Neural progenitor cell (in vitro differentiated cells): Measurements from ENCODE around the gene IPCEF1. TPM values are rescaled to one million over a fixed set of nuclear protein-coding genes. Genes with fewer than 3 reads are reported as not detected.

Source experiments
- DNase-seq: peaks from one replicate; pipeline ENCODE4 v3.0.0-alpha.2; 2016; ENCODE audit warnings: low spot score
- H2AFZ ChIP-seq: fragments of 200-600 bp; sonication (generic); replicated peaks from 2 replicates; pipeline ENCODE4 v1.6.1; 2016; ENCODE audit warnings: antibody characterized with exemption
- H3F3A ChIP-seq: fragments of 200-600 bp; sonication (generic); 2 replicates; pipeline ENCODE4 v1.6.1; 2016; ENCODE audit warnings: antibody characterized with exemption, low read depth
- H3K27ac ChIP-seq: fragments of 200-600 bp; sonication (generic); 2 replicates; pipeline ENCODE4 v1.5.1; 2016; ENCODE audit warnings: mild to moderate bottlenecking
- H3K27me3 ChIP-seq: fragments of 200-600 bp; sonication (generic); 2 replicates; pipeline ENCODE4 v1.6.1; 2016; ENCODE audit warnings: mild to moderate bottlenecking, moderate library complexity
- H3K36me3 ChIP-seq: fragments of 200-600 bp; sonication (generic); 2 replicates; pipeline ENCODE4 v1.5.1; 2016
- H3K4me1 ChIP-seq: fragments of 200-600 bp; sonication (generic); 2 replicates; pipeline ENCODE4 v1.6.1; 2016; ENCODE audit warnings: mixed run types
- H3K4me2 ChIP-seq: fragments of 200-600 bp; sonication (generic); 2 replicates; pipeline ENCODE4 v1.6.1; 2016
- H3K4me3 ChIP-seq: fragments of 200-600 bp; sonication (generic); 2 replicates; pipeline ENCODE4 v1.5.1; 2016
- H3K79me2 ChIP-seq: fragments of 200-600 bp; sonication (generic); 2 replicates; pipeline ENCODE4 v1.6.1; 2016; ENCODE audit warnings: low read depth
- H3K9ac ChIP-seq: fragments of 200-600 bp; sonication (generic); 2 replicates; pipeline ENCODE4 v1.6.1; 2016
- H3K9me3 ChIP-seq: fragments of 200-600 bp; sonication (generic); 2 replicates; pipeline ENCODE4 v1.5.1; 2016; ENCODE audit warnings: low read depth
- H4K20me1 ChIP-seq: fragments of 200-600 bp; sonication (generic); 2 replicates; pipeline ENCODE4 v1.6.1; 2016; ENCODE audit warnings: low read depth
- H3K27ac Mint-ChIP-seq: 3 replicates; pipeline ENCODE4 v1.8.0; 2021; ENCODE audit warnings: mixed read lengths
- H3K27me3 Mint-ChIP-seq: 2 replicates; pipeline ENCODE4 v1.8.0; 2022; ENCODE audit warnings: low read depth, mild to moderate bottlenecking, inconsistent platforms, moderate library complexity, mixed read lengths; ENCODE audit not compliant: insufficient read depth
- H3K36me3 Mint-ChIP-seq: 3 replicates; pipeline ENCODE4 v1.8.0; 2021; ENCODE audit warnings: mixed read lengths
- H3K4me1 Mint-ChIP-seq: 3 replicates; pipeline ENCODE4 v1.8.0; 2021; ENCODE audit warnings: mixed read lengths
- H3K4me3 Mint-ChIP-seq: 3 replicates; pipeline ENCODE4 v1.8.0; 2021; ENCODE audit warnings: mild to moderate bottlenecking, moderate library complexity, mixed read lengths
- H3K9me3 Mint-ChIP-seq: 3 replicates; pipeline ENCODE4 v1.8.0; 2020; ENCODE audit warnings: mixed read lengths
- EZH2 ChIP-seq: fragments of 200-600 bp; sonication (generic); IDR thresholded peaks from 2 replicates; pipeline ENCODE4 v1.6.1; 2017; ENCODE audit warnings: antibody characterized with exemption, mild to moderate bottlenecking, moderate library complexity
- EZH2phosphoT487 ChIP-seq: fragments of 200-600 bp; sonication (generic); IDR thresholded peaks from 2 replicates; pipeline ENCODE4 v1.6.1; 2017; ENCODE audit warnings: antibody characterized with exemption
- total RNA-seq: library from RNA; depleted of rRNA; stranded (reverse); fragments of >200 nt; gene quantifications from 2 replicates; pipeline ENCODE4 v1.2.3, GENCODE V29; 2015; ENCODE audit warnings: low replicate concordance
- TF ChIP-seq, protein P1 (sequence below): fragments of 200-600 bp; sonication (generic); IDR thresholded peaks from 2 replicates; pipeline ENCODE4 v1.5.1; 2017; ENCODE audit warnings: antibody characterized with exemption, mild to moderate bottlenecking

The IPCEF1 gene
- total RNA-seq, 1 donor from 2014 or later: 0.13 TPM

DNA sequence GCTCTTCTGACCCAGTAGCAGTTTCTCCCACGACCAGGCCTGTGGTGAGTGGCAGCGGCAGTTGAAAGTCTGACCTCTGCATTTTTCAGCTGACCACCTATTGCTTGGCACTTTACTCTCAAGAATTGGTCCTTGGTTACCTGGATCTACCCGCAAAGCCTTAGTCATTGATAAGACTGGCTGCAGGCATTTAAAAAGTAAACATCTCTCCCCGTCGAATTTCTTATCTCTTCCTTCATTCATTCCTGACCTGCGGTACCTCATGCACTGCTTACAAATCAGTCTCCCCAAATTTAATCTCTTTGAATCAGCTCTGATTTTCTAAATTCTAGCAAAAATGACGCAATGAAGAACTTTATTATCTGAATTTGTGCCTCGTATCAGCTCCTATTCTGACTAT lies 26.1 kb upstream of the IPCEF1 start:
- Mint-ChIP-seq H3K27me3 (peaks cover 4% of the 10 kb centered on the region), H3K4me3 (no peak overlapping the region), H3K9me3 (no peaks in the 10 kb centered on the region), H3K27ac (no peak overlapping the region), H3K4me1 (peaks cover 2% of the 10 kb centered on the region), H3K36me3 (no peaks in the 10 kb centered on the region)
- Histone ChIP-seq H3K27me3 (no peaks in the 10 kb centered on the region), H3K4me2 (no peak overlapping the region), H4K20me1 (no peaks in the 10 kb centered on the region), H3K9me3 (no peaks in the 10 kb centered on the region), H3K4me1 (no peaks in the 10 kb centered on the region), H3K27ac (no peak overlapping the region), H3F3A (no peaks in the 10 kb centered on the region), H3K9ac (no peak overlapping the region), H2AFZ (no peak overlapping the region), H3K4me3 (no peak overlapping the region), H3K36me3 (no peaks in the 10 kb centered on the region), H3K79me2 (no peaks in the 10 kb centered on the region)
- no peak for DNase-seq
- TF ChIP-seq, protein P1, sequence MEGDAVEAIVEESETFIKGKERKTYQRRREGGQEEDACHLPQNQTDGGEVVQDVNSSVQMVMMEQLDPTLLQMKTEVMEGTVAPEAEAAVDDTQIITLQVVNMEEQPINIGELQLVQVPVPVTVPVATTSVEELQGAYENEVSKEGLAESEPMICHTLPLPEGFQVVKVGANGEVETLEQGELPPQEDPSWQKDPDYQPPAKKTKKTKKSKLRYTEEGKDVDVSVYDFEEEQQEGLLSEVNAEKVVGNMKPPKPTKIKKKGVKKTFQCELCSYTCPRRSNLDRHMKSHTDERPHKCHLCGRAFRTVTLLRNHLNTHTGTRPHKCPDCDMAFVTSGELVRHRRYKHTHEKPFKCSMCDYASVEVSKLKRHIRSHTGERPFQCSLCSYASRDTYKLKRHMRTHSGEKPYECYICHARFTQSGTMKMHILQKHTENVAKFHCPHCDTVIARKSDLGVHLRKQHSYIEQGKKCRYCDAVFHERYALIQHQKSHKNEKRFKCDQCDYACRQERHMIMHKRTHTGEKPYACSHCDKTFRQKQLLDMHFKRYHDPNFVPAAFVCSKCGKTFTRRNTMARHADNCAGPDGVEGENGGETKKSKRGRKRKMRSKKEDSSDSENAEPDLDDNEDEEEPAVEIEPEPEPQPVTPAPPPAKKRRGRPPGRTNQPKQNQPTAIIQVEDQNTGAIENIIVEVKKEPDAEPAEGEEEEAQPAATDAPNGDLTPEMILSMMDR: no peak
- TF ChIP-seq EZH2: no peak
- TF ChIP-seq EZH2phosphoT487: no peak

DNA sequence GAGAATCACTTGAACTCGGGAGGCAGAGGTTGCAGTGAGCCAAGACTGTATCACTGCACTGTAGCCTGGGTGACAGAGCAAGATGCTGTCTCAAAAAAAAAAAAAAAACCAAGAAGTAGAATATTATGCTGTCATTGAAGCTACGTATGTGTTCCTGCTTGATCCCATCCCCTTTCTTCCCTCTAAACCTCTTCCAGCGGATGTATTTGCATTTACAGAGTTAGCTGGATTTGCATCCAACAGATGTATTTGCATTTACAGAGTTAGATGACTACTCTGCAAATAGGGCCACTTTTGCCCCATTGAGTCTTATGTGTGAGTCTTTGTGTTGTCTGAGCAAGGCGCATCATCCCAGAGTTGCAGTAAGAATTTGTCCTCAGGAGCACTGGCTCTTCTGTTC lies 24.9 kb upstream of the IPCEF1 start:
- Histone ChIP-seq H3K27me3 (no peaks in the 10 kb centered on the region), H3K36me3 (no peaks in the 10 kb centered on the region), H3K9ac (no peak overlapping the region), H3K9me3 (no peaks in the 10 kb centered on the region), H3K4me1 (no peaks in the 10 kb centered on the region), H2AFZ (no peak overlapping the region), H3F3A (no peaks in the 10 kb centered on the region), H3K4me2 (no peak overlapping the region), H3K4me3 (no peak overlapping the region), H3K27ac (no peak overlapping the region), H3K79me2 (no peaks in the 10 kb centered on the region), H4K20me1 (no peaks in the 10 kb centered on the region)
- H3K4me3 Mint-ChIP-seq: no peak overlapping the region
- peaks cover 2% of the 10 kb centered on the region for H3K4me1 Mint-ChIP-seq
- no peak for DNase-seq
- H3K36me3 Mint-ChIP-seq: no peaks in the 10 kb centered on the region
- TF ChIP-seq, protein P1: no peak
- TF ChIP-seq EZH2phosphoT487 (no peak), EZH2 (no peak)
- no peaks in the 10 kb centered on the region for H3K9me3 Mint-ChIP-seq
- H3K27ac Mint-ChIP-seq: no peak overlapping the region
- H3K27me3 Mint-ChIP-seq: no peaks in the 10 kb centered on the region

DNA sequence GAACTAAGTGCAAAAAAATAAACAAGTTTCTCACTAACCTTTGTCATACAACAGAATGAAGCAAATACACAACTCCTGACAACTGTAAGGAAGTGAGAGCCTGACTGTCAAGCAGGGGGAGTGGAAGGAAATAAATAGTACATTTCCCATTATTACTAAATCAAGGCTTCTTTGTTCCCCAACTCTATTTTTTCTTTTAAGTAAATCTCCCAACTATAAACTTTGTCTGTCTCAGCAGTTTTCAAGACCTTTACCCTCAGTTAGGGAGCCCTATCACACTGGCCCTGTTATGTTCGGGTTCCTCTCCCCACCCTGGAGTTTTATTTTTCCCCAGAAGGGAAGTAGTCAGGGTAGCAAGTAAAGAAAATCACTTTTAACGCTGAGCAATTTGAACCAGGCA lies 24.1 kb upstream of the IPCEF1 start:
- H3K9me3 Mint-ChIP-seq: no peaks in the 10 kb centered on the region
- Histone ChIP-seq H3K9me3 (no peaks in the 10 kb centered on the region), H2AFZ (no peak overlapping the region), H3K4me1 (no peaks in the 10 kb centered on the region), H3K4me3 (no peak overlapping the region), H4K20me1 (no peaks in the 10 kb centered on the region), H3K79me2 (no peaks in the 10 kb centered on the region), H3K9ac (no peak overlapping the region), H3K27ac (no peak overlapping the region), H3K36me3 (no peaks in the 10 kb centered on the region), H3K4me2 (no peak overlapping the region), H3F3A (no peaks in the 10 kb centered on the region), H3K27me3 (no peaks in the 10 kb centered on the region)
- H3K27ac Mint-ChIP-seq: no peak overlapping the region
- no peaks in the 10 kb centered on the region for H3K36me3 Mint-ChIP-seq
- no peaks in the 10 kb centered on the region for H3K27me3 Mint-ChIP-seq
- no peak for DNase-seq
- H3K4me3 Mint-ChIP-seq: no peak overlapping the region
- H3K4me1 Mint-ChIP-seq: peaks cover 2% of the 10 kb centered on the region
- TF ChIP-seq, protein P1: no peak
- TF ChIP-seq EZH2phosphoT487 (no peak), EZH2 (no peak)

DNA sequence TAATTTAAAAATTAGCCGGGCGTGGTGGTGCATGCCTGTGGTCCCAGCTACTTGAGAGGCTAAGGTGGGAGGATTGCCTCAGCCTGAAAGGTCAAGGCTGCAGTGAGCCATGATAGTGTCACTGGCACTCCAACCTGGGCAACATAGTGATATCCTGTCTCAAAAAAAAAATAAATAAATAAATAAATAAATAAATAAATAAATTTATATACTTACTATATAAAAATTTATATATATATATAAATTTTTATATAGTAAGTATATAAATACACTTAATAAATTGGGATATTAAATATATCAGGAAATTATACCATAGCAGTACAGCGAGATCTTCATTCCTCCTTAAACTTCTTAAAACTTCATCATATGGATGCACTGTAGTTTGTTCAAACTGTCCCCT lies 23.0 kb upstream of the IPCEF1 start:
- H3K4me2 ChIP-seq: no peak overlapping the region
- H3K4me1 ChIP-seq: no peaks in the 10 kb centered on the region
- no peak for DNase-seq
- no peaks in the 10 kb centered on the region for H4K20me1 ChIP-seq
- TF ChIP-seq EZH2phosphoT487: no peak
- TF ChIP-seq, protein P1: no peak
- no peak for TF ChIP-seq EZH2
- no peaks in the 10 kb centered on the region for H3K9me3 Mint-ChIP-seq
- H3K4me3 ChIP-seq: no peak overlapping the region
- H3K4me3 Mint-ChIP-seq: no peak overlapping the region
- H3K27me3 Mint-ChIP-seq: no peaks in the 10 kb centered on the region
- no peaks in the 10 kb centered on the region for H3K27me3 ChIP-seq
- H3F3A ChIP-seq: no peaks in the 10 kb centered on the region
- H3K27ac ChIP-seq: no peak overlapping the region
- H2AFZ ChIP-seq: no peak overlapping the region
- no peak overlapping the region for H3K9ac ChIP-seq
- H3K79me2 ChIP-seq: no peaks in the 10 kb centered on the region
- no peaks in the 10 kb centered on the region for H3K36me3 Mint-ChIP-seq
- H3K27ac Mint-ChIP-seq: no peak overlapping the region
- H3K9me3 ChIP-seq: no peaks in the 10 kb centered on the region
- H3K4me1 Mint-ChIP-seq: peaks cover 2% of the 10 kb centered on the region
- H3K36me3 ChIP-seq: no peaks in the 10 kb centered on the region
